IMR-90 (cell line): Measurements from ENCODE around the gene TRAP1. TPM values are rescaled to one million over a fixed set of nuclear protein-coding genes. Genes with fewer than 3 reads are reported as not detected.

Source experiments
- ATAC-seq: fragments of 200-7000 bp; cut with Tn5 transposase; 2 replicates; pipeline ENCODE4 v1.9.1; 2020; ENCODE audit warnings: low read depth, mild to moderate bottlenecking, moderate library complexity
- BruUV-seq: library from RNA; stranded (reverse); fragments of 400-500 nt; replicated peaks from 2 replicates; lab custom pipeline; 2021; lab: Mats Ljungman, UMichigan
- CTCF ChIA-PET: fragments of 300-600 bp; formaldehyde crosslinking; extraction: SDS; loops from one replicate; lab custom pipeline; 2021; ENCODE audit warnings: antibody characterized with exemption; lab: Yijun Ruan, JAX
- POLR2A ChIA-PET: fragments of 300-600 bp; sonication (Branson Sonifier 250); formaldehyde crosslinking; loops from one replicate; lab custom pipeline; 2022; ENCODE audit warnings: antibody characterized with exemption; ENCODE audit not compliant: unreplicated experiment; lab: Charles Lee
- DNase-seq: peaks from one replicate; pipeline ENCODE4 v3.0.0; 2013
- H2AFZ ChIP-seq: replicated peaks from 2 replicates; pipeline ENCODE3; 2013; ENCODE audit warnings: low read length, mild to moderate bottlenecking; ENCODE audit not compliant: poor library complexity
- H2AK5ac ChIP-seq: 2 replicates; pipeline ENCODE4 v1.6.1; 2013; ENCODE audit warnings: low read depth, low read length, inconsistent platforms
- H2AK9ac ChIP-seq: replicated peaks from 2 replicates; pipeline ENCODE3; 2013; ENCODE audit warnings: mild to moderate bottlenecking, low read depth, low read length, moderate library complexity; ENCODE audit not compliant: poor library complexity
- H2BK120ac ChIP-seq: 2 replicates; pipeline ENCODE4 v1.6.1; 2013; ENCODE audit warnings: low read depth, low read length, inconsistent platforms
- H2BK15ac ChIP-seq: 3 replicates; pipeline ENCODE4 v1.6.1; 2013; ENCODE audit warnings: low read depth, low read length, inconsistent platforms
- H2BK20ac ChIP-seq: 2 replicates; pipeline ENCODE4 v1.6.1; 2013; ENCODE audit warnings: low read depth, mild to moderate bottlenecking, inconsistent platforms, low read length, moderate library complexity
- H2BK5ac ChIP-seq: 2 replicates; pipeline ENCODE4 v1.6.1; 2013; ENCODE audit warnings: mild to moderate bottlenecking, low read depth, low read length, inconsistent platforms; ENCODE audit not compliant: poor library complexity, severe bottlenecking
- H3K14ac ChIP-seq: replicated peaks from 2 replicates; pipeline ENCODE4 v1.6.1; 2013; ENCODE audit warnings: low read depth, low read length, inconsistent platforms
- H3K18ac ChIP-seq: 2 replicates; pipeline ENCODE4 v1.6.1; 2013; ENCODE audit warnings: low read depth, low read length, control low read depth
- H3K23ac ChIP-seq: 2 replicates; pipeline ENCODE4 v1.6.1; 2013; ENCODE audit warnings: low read depth, low read length, inconsistent platforms
- H3K27ac ChIP-seq: 2 replicates; pipeline ENCODE4 v1.5.1; 2013; ENCODE audit warnings: mild to moderate bottlenecking, control low read depth, low read length; ENCODE audit not compliant: insufficient read depth
- H3K27me3 ChIP-seq: 2 replicates; pipeline ENCODE4 v1.6.1; 2013; ENCODE audit warnings: low read length; ENCODE audit not compliant: control insufficient read depth, insufficient read depth
- H3K36me3 ChIP-seq: 2 replicates; pipeline ENCODE4 v1.6.1; 2013; ENCODE audit warnings: low read length, mixed read lengths; ENCODE audit not compliant: control insufficient read depth, insufficient read depth
- H3K4ac ChIP-seq: 2 replicates; pipeline ENCODE4 v1.6.1; 2013; ENCODE audit warnings: low read depth, low read length, inconsistent platforms
- H3K4me1 ChIP-seq: 2 replicates; pipeline ENCODE4 v1.6.1; 2013; ENCODE audit warnings: low read length, mixed read lengths; ENCODE audit not compliant: control insufficient read depth, insufficient read depth
- H3K4me2 ChIP-seq: 2 replicates; pipeline ENCODE4 v1.6.1; 2013; ENCODE audit warnings: low read depth, mild to moderate bottlenecking, control low read depth, low read length, moderate library complexity
- H3K4me3 ChIP-seq: 2 replicates; pipeline ENCODE4 v1.5.1; 2013; ENCODE audit warnings: low read depth, mild to moderate bottlenecking, control low read depth, low read length, moderate library complexity; ENCODE audit not compliant: insufficient read depth
- H3K56ac ChIP-seq: 2 replicates; pipeline ENCODE4 v1.6.1; 2013; ENCODE audit warnings: low read length, inconsistent platforms; ENCODE audit not compliant: insufficient read depth; ENCODE audit errors: extremely low read depth
- H3K79me1 ChIP-seq, 2 experiments: 2 replicates each; pipeline ENCODE4 v1.6.1; 2013; ENCODE audit warnings: low read length in 2 of 2, inconsistent platforms in 1 of 2, low read depth in 1 of 2
- H3K9ac ChIP-seq: 2 replicates; pipeline ENCODE4 v1.6.1; 2013; ENCODE audit warnings: low read depth, low read length, control low read depth
- H3K9me1 ChIP-seq: 2 replicates; pipeline ENCODE4 v1.6.1; 2013; ENCODE audit warnings: low read length, inconsistent platforms; ENCODE audit not compliant: insufficient read depth
- H3K9me3 ChIP-seq: 2 replicates; pipeline ENCODE4 v1.6.1; 2013; ENCODE audit warnings: low read length; ENCODE audit not compliant: control insufficient read depth, insufficient read depth
- H4K20me1 ChIP-seq: 2 replicates; pipeline ENCODE4 v1.6.1; 2013; ENCODE audit warnings: low read length, inconsistent platforms; ENCODE audit not compliant: insufficient read depth
- H4K5ac ChIP-seq: 2 replicates; pipeline ENCODE4 v1.6.1; 2013; ENCODE audit warnings: mild to moderate bottlenecking, low read depth, low read length, control low read depth
- H4K8ac ChIP-seq, 2 experiments: 2 replicates each; pipeline ENCODE4 v1.6.1; 2013; ENCODE audit warnings: low read depth in 2 of 2, low read length in 2 of 2, control low read depth in 1 of 2, inconsistent platforms in 1 of 2
- H4K91ac ChIP-seq: 2 replicates; pipeline ENCODE4 v1.6.1; 2013; ENCODE audit warnings: low read depth, low read length, inconsistent platforms; ENCODE audit not compliant: insufficient read depth
- BHLHE40 ChIP-seq: fragments of 150-350 bp; IDR thresholded peaks from 2 replicates; pipeline ENCODE4 v1.6.1; 2016; ENCODE audit warnings: mild to moderate bottlenecking, low read depth, low read length
- CEBPB ChIP-seq: IDR thresholded peaks from 2 replicates; pipeline ENCODE4 v1.6.1; 2012; ENCODE audit warnings: low read depth, low read length, improper control_type of control experiment
- CHD1 ChIP-seq: IDR thresholded peaks from 2 replicates; pipeline ENCODE4 v1.6.1; 2012; ENCODE audit warnings: low read depth, low read length, improper control_type of control experiment
- FOS ChIP-seq: fragments of 150-350 bp; IDR thresholded peaks from 2 replicates; pipeline ENCODE4 v1.6.1; 2016; ENCODE audit warnings: low read depth, low read length
- MAFK ChIP-seq: IDR thresholded peaks from 2 replicates; pipeline ENCODE4 v1.6.1; 2012; ENCODE audit warnings: low read depth, low read length, improper control_type of control experiment
- MXI1 ChIP-seq: IDR thresholded peaks from 2 replicates; pipeline ENCODE4 v1.6.1; 2012; ENCODE audit warnings: low read depth, mild to moderate bottlenecking, low read length, moderate library complexity, borderline replicate concordance
- RAD21 ChIP-seq: IDR thresholded peaks from 2 replicates; pipeline ENCODE4 v1.6.1; 2012; ENCODE audit warnings: low read length, improper control_type of control experiment
- RCOR1 ChIP-seq: IDR thresholded peaks from 2 replicates; pipeline ENCODE4 v1.6.1; 2012; ENCODE audit warnings: mild to moderate bottlenecking, low read length, improper control_type of control experiment; ENCODE audit not compliant: insufficient replicate concordance
- RFX5 ChIP-seq: IDR thresholded peaks from 2 replicates; pipeline ENCODE4 v1.8.0; 2012; ENCODE audit warnings: low read depth, mild to moderate bottlenecking, low read length, moderate library complexity
- SMC3 ChIP-seq: fragments of 150-350 bp; IDR thresholded peaks from 2 replicates; pipeline ENCODE4 v1.6.1; 2016; ENCODE audit warnings: low read depth, mild to moderate bottlenecking, antibody characterized with exemption, low read length, moderate library complexity
- WGBS, 2 experiments: methylation state at CpG; one replicate each; pipeline versions ENCODE4 v1.1.5 to v1.1.7; 2013; ENCODE audit warnings: missing lambda C conversion rate in 2 of 2; ENCODE audit not compliant: insufficient read length in 1 of 2; ENCODE audit errors: extremely low coverage in 2 of 2; 5-methylcytosine and 5-hydroxymethylcytosine counted together
- dilution Hi-C: fragments of 300-500 bp; cut with HindIII; formaldehyde crosslinking; loops from one replicate; pipeline ENCODE4 v1.14.3; 2018; ENCODE audit warnings: low sequenced_read_pairs; ENCODE audit not compliant: unreplicated experiment
- in situ Hi-C: fragments of 300-500 bp; cut with MboI; formaldehyde crosslinking; loops from 3 replicates; pipeline ENCODE4 v1.14.3; 2019; ENCODE audit warnings: low sequenced_read_pairs, inconsistent platforms, mixed read lengths
- intact Hi-C: fragments of 100-400 bp; cut with micrococcal nuclease; formaldehyde crosslinking; loops from 2 replicates; pipeline ENCODE4 v1.10.0; 2022
- polyA plus RNA-seq, 3 experiments: library from polyadenylated mRNA; depleted of rRNA; stranded (reverse); fragments of >200 nt; gene quantifications; 2 replicates each; pipeline ENCODE4 v1.2.3, GENCODE V29; 2012; ENCODE audit warnings: low replicate concordance in 1 of 3
- total RNA-seq: library from RNA; depleted of rRNA; stranded (reverse); fragments of >200 nt; gene quantifications from 2 replicates; pipeline ENCODE4 v1.2.3, GENCODE V29; 2012
- TF ChIP-seq, protein P1 (sequence below): fragments of 150-350 bp; IDR thresholded peaks from 2 replicates; pipeline ENCODE4 v1.6.1; 2017; ENCODE audit warnings: mild to moderate bottlenecking, antibody characterized with exemption, low read length, low read depth
- TF ChIP-seq, protein P2 (sequence below): fragments of 150-350 bp; IDR thresholded peaks from 2 replicates; pipeline ENCODE4 v1.6.1; 2016; ENCODE audit warnings: low read depth, mild to moderate bottlenecking, low read length, moderate library complexity, borderline replicate concordance

Gene TRAP1
- total and polyA plus RNA-seq, 2 of the 4 experiments (the other 2 are of a cell fraction) = 139 to 145 TPM

DNA sequence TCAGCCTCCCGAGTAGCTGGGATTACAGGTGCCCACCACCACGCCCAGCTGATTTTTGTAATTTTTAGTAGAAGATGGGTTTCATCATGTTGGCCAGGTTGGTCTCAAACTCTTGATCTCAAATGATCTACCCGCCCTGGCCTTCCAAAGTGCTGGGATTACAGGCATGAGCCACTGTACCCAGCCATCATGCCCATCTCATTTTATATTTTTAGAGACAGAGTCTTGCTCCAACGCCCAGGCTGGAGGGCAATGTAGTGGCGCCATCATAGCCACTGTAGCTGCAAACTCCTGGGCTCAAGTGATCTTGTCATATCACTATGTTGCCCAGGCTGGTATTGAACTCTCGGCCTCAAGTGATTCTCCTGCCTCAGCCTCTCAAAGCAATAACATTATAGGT, 43.2 kb upstream of the TRAP1 start:
- WGBS, 2 experiments = no CpG with 5 or more reads among the region's 6 CpGs
- POLR2A ChIA-PET = no interaction called here
- no peak for ATAC-seq
- Histone ChIP-seq H2BK15ac (no peak overlapping the region), H3K56ac (no peak overlapping the region), H3K9me3 (no peaks in the 10 kb centered on the region), H3K27ac (no peak overlapping the region), H2AK5ac (no peak overlapping the region), H2AK9ac (no peak overlapping the region), H3K18ac (no peak overlapping the region), H2AFZ (no peak overlapping the region), H3K14ac (no peak overlapping the region), H3K9ac (no peak overlapping the region), H3K9me1 (peaks cover 6% of the 10 kb centered on the region; the same call in 1 of the 2 replicates), H3K79me1 (peaks cover 40 to 76% of the 10 kb centered on the region in 2 experiments), H3K27me3 (no peaks in the 10 kb centered on the region), H2BK5ac (no peak overlapping the region), H4K20me1 (peaks cover 16% of the 10 kb centered on the region), H4K8ac (no peak overlapping the region), H3K23ac (no peak overlapping the region), H4K91ac (no peak overlapping the region), H3K4ac (no peak overlapping the region), H3K4me1 (no peaks in the 10 kb centered on the region; the same call in 1 of the 2 replicates), H3K36me3 (peaks cover 54% of the 10 kb centered on the region), H2BK20ac (no peak overlapping the region), H3K4me3 (no peak overlapping the region), H2BK120ac (no peak overlapping the region), H4K5ac (no peak overlapping the region), H3K4me2 (no peak overlapping the region)
- intact Hi-C loops = no loop called here
- dilution Hi-C loops = no loop called here
- in situ Hi-C loops = no loop called here
- TF ChIP-seq RFX5 = no peak
- TF ChIP-seq, protein P1, sequence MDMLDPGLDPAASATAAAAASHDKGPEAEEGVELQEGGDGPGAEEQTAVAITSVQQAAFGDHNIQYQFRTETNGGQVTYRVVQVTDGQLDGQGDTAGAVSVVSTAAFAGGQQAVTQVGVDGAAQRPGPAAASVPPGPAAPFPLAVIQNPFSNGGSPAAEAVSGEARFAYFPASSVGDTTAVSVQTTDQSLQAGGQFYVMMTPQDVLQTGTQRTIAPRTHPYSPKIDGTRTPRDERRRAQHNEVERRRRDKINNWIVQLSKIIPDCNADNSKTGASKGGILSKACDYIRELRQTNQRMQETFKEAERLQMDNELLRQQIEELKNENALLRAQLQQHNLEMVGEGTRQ = no peak
- TF ChIP-seq BHLHE40 = no peak
- no peak for TF ChIP-seq CHD1
- TF ChIP-seq MAFK = no peak
- TF ChIP-seq, protein P2, sequence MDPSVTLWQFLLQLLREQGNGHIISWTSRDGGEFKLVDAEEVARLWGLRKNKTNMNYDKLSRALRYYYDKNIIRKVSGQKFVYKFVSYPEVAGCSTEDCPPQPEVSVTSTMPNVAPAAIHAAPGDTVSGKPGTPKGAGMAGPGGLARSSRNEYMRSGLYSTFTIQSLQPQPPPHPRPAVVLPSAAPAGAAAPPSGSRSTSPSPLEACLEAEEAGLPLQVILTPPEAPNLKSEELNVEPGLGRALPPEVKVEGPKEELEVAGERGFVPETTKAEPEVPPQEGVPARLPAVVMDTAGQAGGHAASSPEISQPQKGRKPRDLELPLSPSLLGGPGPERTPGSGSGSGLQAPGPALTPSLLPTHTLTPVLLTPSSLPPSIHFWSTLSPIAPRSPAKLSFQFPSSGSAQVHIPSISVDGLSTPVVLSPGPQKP = no peak
- TF ChIP-seq MXI1 = no peak
- no peak for TF ChIP-seq SMC3
- TF ChIP-seq CEBPB = no peak
- no peak for TF ChIP-seq RAD21
- TF ChIP-seq FOS = no peak
- TF ChIP-seq RCOR1 = no peak
- BruUV-seq = no TSS peak
- DNase-seq = no peak
- CTCF ChIA-PET = interaction anchor here (0.6 kb wide), 1 partner anchor 19 kb away, joined by 6 read pairs; no protein-coding TSS in a partner anchor
